CD14-positive monocyte (primary cell): ENCODE measurements around the gene SPAG8. TPM values are rescaled to one million over a fixed set of nuclear protein-coding genes. Genes with fewer than 3 reads are reported as not detected.

ENCODE experiments used
- DNase-seq, 3 donors: peaks; one replicate each; pipeline ENCODE4 v3.0.0-alpha.2; 2011 to 2022
- H2AFZ ChIP-seq: 2 replicates; pipeline ENCODE4 v1.6.0; 2012; ENCODE audit warnings: mild to moderate bottlenecking, low read depth, low read length, inconsistent platforms; ENCODE audit not compliant: insufficient read depth, poor library complexity, severe bottlenecking
- H3K27ac ChIP-seq, 2 donors: 1 replicate in 1 of 2; 2 replicates in 1 of 2; pipeline ENCODE4 v1.5.1; 2012 to 2013; ENCODE audit warnings: low read length in 2 of 2, control low read depth in 1 of 2, inconsistent platforms in 1 of 2, low read depth in 1 of 2, mild to moderate bottlenecking in 1 of 2
- H3K27me3 ChIP-seq, 2 donors: one replicate each; pipeline versions ENCODE4 v1.6.0 to v1.6.1; 2011 to 2013; ENCODE audit warnings: low read length in 2 of 2; ENCODE audit not compliant: control insufficient read depth in 2 of 2, insufficient read depth in 2 of 2
- H3K36me3 ChIP-seq, 2 donors: replicated peaks in 1 of 2; 1 replicate in 1 of 2; 2 replicates in 1 of 2; pipeline versions ENCODE4 v1.5.1 to v1.6.1; 2012 to 2013; ENCODE audit warnings: low read length in 2 of 2, control low read depth in 1 of 2, inconsistent platforms in 1 of 2, mild to moderate bottlenecking in 1 of 2; ENCODE audit not compliant: insufficient read depth in 2 of 2, control insufficient read depth in 1 of 2
- H3K4me1 ChIP-seq, 2 donors: 1 replicate in 1 of 2; 2 replicates in 1 of 2; pipeline versions ENCODE4 v1.5.1 to v1.6.1; 2012 to 2013; ENCODE audit warnings: low read length in 2 of 2, control low read depth in 1 of 2, inconsistent platforms in 1 of 2, mild to moderate bottlenecking in 1 of 2, moderate library complexity in 1 of 2; ENCODE audit not compliant: insufficient read depth in 2 of 2, control insufficient read depth in 1 of 2
- H3K4me2 ChIP-seq: replicated peaks from 2 replicates; pipeline ENCODE3; 2012; ENCODE audit warnings: low read length, moderate library complexity, mild to moderate bottlenecking; ENCODE audit not compliant: poor library complexity, severe bottlenecking; ENCODE audit errors: extremely low read depth
- H3K4me3 ChIP-seq, 3 experiments: fragments of 200-600 bp in 1 of 3; sonication (generic) in 1 of 3; replicated peaks in 1 of 3; 1 replicate in 2 of 3; 2 replicates in 1 of 3; pipeline ENCODE4 v1.5.1; 2011 to 2013; ENCODE audit warnings: low read length in 3 of 3, mild to moderate bottlenecking in 3 of 3, control low read depth in 2 of 3, low read depth in 2 of 3, inconsistent platforms in 1 of 3, moderate library complexity in 1 of 3
- H3K79me2 ChIP-seq: 2 replicates; pipeline ENCODE4 v1.6.0; 2012; ENCODE audit warnings: mild to moderate bottlenecking, control low read depth, inconsistent platforms, low read length, moderate library complexity; ENCODE audit not compliant: insufficient read depth
- H3K9ac ChIP-seq: 2 replicates; pipeline ENCODE4 v1.6.0; 2017; ENCODE audit warnings: low read length, mild to moderate bottlenecking; ENCODE audit not compliant: insufficient read depth, poor library complexity, severe bottlenecking
- H3K9me3 ChIP-seq, 2 donors: replicated peaks in 1 of 2; 1 replicate in 1 of 2; 2 replicates in 1 of 2; pipeline versions ENCODE4 v1.5.1 to v1.6.1; 2012 to 2013; ENCODE audit warnings: low read length in 2 of 2, control low read depth in 1 of 2; ENCODE audit not compliant: control insufficient read depth in 1 of 2, insufficient read depth in 1 of 2
- H4K20me1 ChIP-seq: 2 replicates; pipeline ENCODE4 v1.6.0; 2012; ENCODE audit warnings: mild to moderate bottlenecking, low read length, control low read depth, moderate library complexity; ENCODE audit not compliant: insufficient read depth
- H3K27ac Mint-ChIP-seq, 7 donors: one replicate each; pipeline ENCODE4 v1.8.0; 2020; ENCODE audit warnings: mild to moderate bottlenecking in 7 of 7, mixed read lengths in 7 of 7, moderate library complexity in 6 of 7, inconsistent platforms in 2 of 7
- H3K27me3 Mint-ChIP-seq, 3 donors: one replicate each; pipeline ENCODE4 v1.8.0; 2021 to 2022; ENCODE audit warnings: low read depth in 3 of 3, mild to moderate bottlenecking in 3 of 3, mixed read lengths in 3 of 3, moderate library complexity in 3 of 3, inconsistent platforms in 1 of 3
- H3K36me3 Mint-ChIP-seq, 2 donors: one replicate each; pipeline ENCODE4 v1.8.0; 2020; ENCODE audit warnings: mixed read lengths in 2 of 2, inconsistent platforms in 1 of 2, mild to moderate bottlenecking in 1 of 2
- H3K4me1 Mint-ChIP-seq: one replicate; pipeline ENCODE4 v1.8.0; 2020; ENCODE audit warnings: mild to moderate bottlenecking, mixed read lengths
- H3K4me3 Mint-ChIP-seq, 2 donors: one replicate each; pipeline ENCODE4 v1.8.0; 2020; ENCODE audit warnings: mild to moderate bottlenecking in 2 of 2, mixed read lengths in 2 of 2, moderate library complexity in 1 of 2
- H3K9me3 Mint-ChIP-seq, 7 donors: one replicate each; pipeline ENCODE4 v1.8.0; 2020 to 2022; ENCODE audit warnings: mixed read lengths in 7 of 7, mild to moderate bottlenecking in 6 of 7, moderate library complexity in 6 of 7, inconsistent platforms in 2 of 7
- WGBS: methylation state at CpG from one replicate; pipeline ENCODE4 v1.1.5; 2013; ENCODE audit warnings: missing lambda C conversion rate; ENCODE audit not compliant: insufficient coverage; 5-methylcytosine and 5-hydroxymethylcytosine counted together
- intact Hi-C, 2 donors: fragments of 100-400 bp; cut with micrococcal nuclease; formaldehyde crosslinking; loops; one replicate each; pipeline versions ENCODE4 v1.15.0 to v1.15.1; 2023
- polyA plus RNA-seq, 3 donors: library from polyadenylated mRNA; depleted of rRNA in 1 of 3; unstranded in 2 of 3; stranded (reverse) in 1 of 3; fragments of 300-500 nt in 2 of 3; fragments of >200 nt in 1 of 3; fragmentation: Illumina TruSeq in 2 of 3; gene quantifications; 1 replicate in 2 of 3; 2 replicates in 1 of 3; pipeline ENCODE4 v1.2.3, GENCODE V29; 2012 to 2021
- TF ChIP-seq, protein P1 (sequence below): fragments of 200-600 bp; IDR thresholded peaks from one replicate; pipeline ENCODE4 v1.8.0; 2022; ENCODE audit warnings: antibody characterized with exemption, mild to moderate bottlenecking

SPAG8 gene
- polyA plus RNA-seq, 3 donors: 0.52 to 2.9 (median 0.68) TPM

DNA sequence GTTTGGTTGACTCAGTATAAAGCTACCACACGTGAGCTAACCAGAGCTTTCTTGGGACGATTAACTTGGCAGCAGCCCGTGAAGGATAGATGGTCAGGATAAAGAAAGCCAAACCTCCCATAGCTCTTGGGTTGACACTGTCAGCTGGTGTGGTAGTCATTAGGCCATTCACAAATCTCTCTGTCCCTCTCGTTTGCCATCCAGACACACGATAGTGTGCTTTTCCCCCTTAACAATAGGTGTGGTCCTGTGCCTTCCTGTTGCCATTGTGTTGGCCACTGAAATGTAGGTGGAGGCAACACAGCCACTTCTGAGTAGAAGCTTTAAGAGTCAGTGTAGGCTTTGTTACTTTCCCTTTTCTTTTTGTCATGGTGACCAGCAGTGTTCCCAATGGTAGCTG, 46.4 kb upstream of the SPAG8 start:
- no peak overlapping the region for H3K4me3 ChIP-seq
- no CpG with 5 or more reads among the region's 5 CpGs for WGBS
- no peak overlapping the region for H2AFZ ChIP-seq
- no peak overlapping the region for H3K4me2 ChIP-seq
- peak in 1 of 3 donors; percentile 2 for DNase-seq
- H3K27me3 ChIP-seq: peaks cover 11 to 57% of the 10 kb centered on the region in 2 donors
- H3K9me3 ChIP-seq: no peaks in the 10 kb centered on the region
- no peaks in the 10 kb centered on the region for H3K79me2 ChIP-seq
- no peak overlapping the region for H3K27ac ChIP-seq
- Mint-ChIP-seq H3K27ac (peak overlapping the region in 2 of 7 donors; percentile 33 to 60), H3K4me1 (peaks cover 22% of the 10 kb centered on the region), H3K4me3 (peak overlapping the region in 1 of 2 donors; percentile 62), H3K9me3 (peaks cover 0 to 4% (median 0%) of the 10 kb centered on the region in 7 donors), H3K36me3 (peaks cover 0 to 2% of the 10 kb centered on the region in 2 donors), H3K27me3 (peaks cover 47 to 70% (median 49%) of the 10 kb centered on the region in 3 donors)
- no peak overlapping the region for H3K9ac ChIP-seq
- peaks cover 4 to 19% of the 10 kb centered on the region in 2 donors for H3K4me1 ChIP-seq
- H4K20me1 ChIP-seq: no peaks in the 10 kb centered on the region
- TF ChIP-seq, protein P1, sequence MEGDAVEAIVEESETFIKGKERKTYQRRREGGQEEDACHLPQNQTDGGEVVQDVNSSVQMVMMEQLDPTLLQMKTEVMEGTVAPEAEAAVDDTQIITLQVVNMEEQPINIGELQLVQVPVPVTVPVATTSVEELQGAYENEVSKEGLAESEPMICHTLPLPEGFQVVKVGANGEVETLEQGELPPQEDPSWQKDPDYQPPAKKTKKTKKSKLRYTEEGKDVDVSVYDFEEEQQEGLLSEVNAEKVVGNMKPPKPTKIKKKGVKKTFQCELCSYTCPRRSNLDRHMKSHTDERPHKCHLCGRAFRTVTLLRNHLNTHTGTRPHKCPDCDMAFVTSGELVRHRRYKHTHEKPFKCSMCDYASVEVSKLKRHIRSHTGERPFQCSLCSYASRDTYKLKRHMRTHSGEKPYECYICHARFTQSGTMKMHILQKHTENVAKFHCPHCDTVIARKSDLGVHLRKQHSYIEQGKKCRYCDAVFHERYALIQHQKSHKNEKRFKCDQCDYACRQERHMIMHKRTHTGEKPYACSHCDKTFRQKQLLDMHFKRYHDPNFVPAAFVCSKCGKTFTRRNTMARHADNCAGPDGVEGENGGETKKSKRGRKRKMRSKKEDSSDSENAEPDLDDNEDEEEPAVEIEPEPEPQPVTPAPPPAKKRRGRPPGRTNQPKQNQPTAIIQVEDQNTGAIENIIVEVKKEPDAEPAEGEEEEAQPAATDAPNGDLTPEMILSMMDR: no peak
- H3K36me3 ChIP-seq: no peaks in the 10 kb centered on the region
- intact Hi-C loops: loop anchor here in 1 of 2 donors (10.0 kb wide), 1 partner anchor 56 kb away; no protein-coding TSS in a partner anchor

DNA sequence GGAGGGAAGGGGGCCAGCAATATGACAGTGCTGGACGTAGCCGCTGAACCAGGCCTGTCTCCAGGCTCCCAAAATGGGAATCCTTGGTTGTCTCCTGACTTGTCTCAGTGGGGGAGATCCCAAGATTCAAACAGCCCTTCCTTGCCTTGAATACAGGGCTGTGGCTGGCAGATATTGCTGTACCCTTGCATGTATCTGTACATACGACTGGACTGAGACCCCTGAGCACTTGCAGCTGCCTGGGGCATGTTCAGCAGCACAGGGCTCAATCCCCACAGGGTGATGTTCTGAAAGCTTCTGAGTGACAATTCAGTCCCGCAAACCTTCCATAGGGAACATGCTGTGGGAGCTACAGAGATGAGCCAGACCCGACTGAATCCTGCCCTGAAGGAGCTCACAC, 44.8 kb upstream of the SPAG8 start:
- Histone ChIP-seq H3K36me3 (no peaks in the 10 kb centered on the region), H3K79me2 (no peaks in the 10 kb centered on the region), H3K9ac (no peak overlapping the region), H3K9me3 (no peaks in the 10 kb centered on the region), H2AFZ (no peak overlapping the region), H3K4me3 (no peak overlapping the region), H4K20me1 (no peaks in the 10 kb centered on the region), H3K4me1 (peaks cover 4 to 19% of the 10 kb centered on the region in 2 donors), H3K27me3 (peaks cover 13 to 61% of the 10 kb centered on the region in 2 donors), H3K4me2 (no peak overlapping the region), H3K27ac (no peak overlapping the region)
- TF ChIP-seq, protein P1: no peak
- Mint-ChIP-seq H3K36me3 (peaks cover 0 to 6% of the 10 kb centered on the region in 2 donors), H3K27me3 (peaks cover 52 to 71% (median 59%) of the 10 kb centered on the region in 3 donors), H3K9me3 (peaks cover 0 to 4% (median 0%) of the 10 kb centered on the region in 7 donors), H3K4me3 (peak overlapping the region in 1 of 2 donors; percentile 61), H3K4me1 (peaks cover 22% of the 10 kb centered on the region), H3K27ac (peak overlapping the region in 1 of 7 donors; percentile 9)
- peak in 1 of 3 donors; percentile 1 for DNase-seq
- intact Hi-C loops: loop anchor here in 1 of 2 donors (10.0 kb wide), 1 partner anchor 58 kb away; no protein-coding TSS in a partner anchor
- 90% methylated on average over 4 of the region's 5 CpGs for WGBS
